ENCODE measurements around the gene NAP1L5. TPM values are rescaled to one million over a fixed set of nuclear protein-coding genes. Genes with fewer than 3 reads are reported as not detected.

Gene NAP1L5
- total and polyA plus RNA-seq, 2 of the 13 experiments (the other 11 are each of a cell fraction or from before 2014, with no cell fraction given): 1.3 to 1.6 TPM

DNA sequence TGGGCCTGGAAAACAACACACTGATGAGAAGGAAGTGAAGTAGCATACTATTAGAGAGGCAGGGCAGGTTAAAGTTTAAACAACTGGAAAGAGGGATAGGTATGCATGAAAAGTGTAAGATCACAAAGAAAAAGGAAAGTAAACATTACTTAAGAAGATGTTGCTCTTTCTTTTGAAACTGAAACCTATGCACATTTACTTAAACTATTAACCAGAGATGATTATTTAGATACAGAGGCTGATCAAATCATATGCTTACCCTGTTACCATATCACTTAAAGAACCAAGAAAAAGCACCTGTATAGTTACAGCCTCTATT, 37.8 kb downstream of the NAP1L5 start (continued):
- TF ChIP-seq, protein P1, sequence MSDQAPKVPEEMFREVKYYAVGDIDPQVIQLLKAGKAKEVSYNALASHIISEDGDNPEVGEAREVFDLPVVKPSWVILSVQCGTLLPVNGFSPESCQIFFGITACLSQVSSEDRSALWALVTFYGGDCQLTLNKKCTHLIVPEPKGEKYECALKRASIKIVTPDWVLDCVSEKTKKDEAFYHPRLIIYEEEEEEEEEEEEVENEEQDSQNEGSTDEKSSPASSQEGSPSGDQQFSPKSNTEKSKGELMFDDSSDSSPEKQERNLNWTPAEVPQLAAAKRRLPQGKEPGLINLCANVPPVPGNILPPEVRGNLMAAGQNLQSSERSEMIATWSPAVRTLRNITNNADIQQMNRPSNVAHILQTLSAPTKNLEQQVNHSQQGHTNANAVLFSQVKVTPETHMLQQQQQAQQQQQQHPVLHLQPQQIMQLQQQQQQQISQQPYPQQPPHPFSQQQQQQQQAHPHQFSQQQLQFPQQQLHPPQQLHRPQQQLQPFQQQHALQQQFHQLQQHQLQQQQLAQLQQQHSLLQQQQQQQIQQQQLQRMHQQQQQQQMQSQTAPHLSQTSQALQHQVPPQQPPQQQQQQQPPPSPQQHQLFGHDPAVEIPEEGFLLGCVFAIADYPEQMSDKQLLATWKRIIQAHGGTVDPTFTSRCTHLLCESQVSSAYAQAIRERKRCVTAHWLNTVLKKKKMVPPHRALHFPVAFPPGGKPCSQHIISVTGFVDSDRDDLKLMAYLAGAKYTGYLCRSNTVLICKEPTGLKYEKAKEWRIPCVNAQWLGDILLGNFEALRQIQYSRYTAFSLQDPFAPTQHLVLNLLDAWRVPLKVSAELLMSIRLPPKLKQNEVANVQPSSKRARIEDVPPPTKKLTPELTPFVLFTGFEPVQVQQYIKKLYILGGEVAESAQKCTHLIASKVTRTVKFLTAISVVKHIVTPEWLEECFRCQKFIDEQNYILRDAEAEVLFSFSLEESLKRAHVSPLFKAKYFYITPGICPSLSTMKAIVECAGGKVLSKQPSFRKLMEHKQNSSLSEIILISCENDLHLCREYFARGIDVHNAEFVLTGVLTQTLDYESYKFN (CRISPR knock-in tag; conservative IDR thresholded peaks at IDR 0.05): peak; percentile 50
- TF ChIP-seq SIX1 (CRISPR knock-in tag; IDR thresholded peaks at IDR 0.05; ENCODE audit: borderline replicate concordance): peak; percentile 73; the same call in 1 of the 2 replicates
- no peak for TF ChIP-seq RFXAP (CRISPR knock-in tag; IDR thresholded peaks at IDR 0.05; ENCODE audit: borderline replicate concordance)
- no peak for TF ChIP-seq RFXANK (CRISPR knock-in tag; IDR thresholded peaks at IDR 0.05)
- no peak for TF ChIP-seq ZNF605 (CRISPR knock-in tag; IDR thresholded peaks at IDR 0.05)
- peak; percentile 62; the same call in 1 of the 2 replicates for TF ChIP-seq ELF3 (CRISPR knock-in tag; IDR thresholded peaks at IDR 0.05)
- no peak for TF ChIP-seq NFATC3 (CRISPR knock-in tag; IDR thresholded peaks at IDR 0.05)
- TF ChIP-seq ZNF547 (CRISPR knock-in tag; IDR thresholded peaks at IDR 0.05): no peak
- TF ChIP-seq HMG20A (CRISPR knock-in tag; IDR thresholded peaks at IDR 0.05; ENCODE audit: borderline replicate concordance): peak; percentile 40; the same call in 1 of the 2 replicates
- no peak for TF ChIP-seq ZNF614 (CRISPR knock-in tag; IDR thresholded peaks at IDR 0.05; ENCODE audit: borderline replicate concordance)
- no peak for TF ChIP-seq SOX6 (IDR thresholded peaks at IDR 0.05)
- TF ChIP-seq SOX6 (CRISPR knock-in tag; IDR thresholded peaks at IDR 0.05): 0 out of 2 replicates have a peak, but pooled peaks have one; percentile 23
- 0 out of 2 replicates have a peak, but pooled peaks have one; percentile 17 for TF ChIP-seq RXRB (CRISPR knock-in tag; IDR thresholded peaks at IDR 0.05; ENCODE audit: borderline replicate concordance)
- no peak for TF ChIP-seq ZFP36L2 (CRISPR knock-in tag; IDR thresholded peaks at IDR 0.05)
- TF ChIP-seq ZNF703 (CRISPR knock-in tag; IDR thresholded peaks at IDR 0.05; ENCODE audit: borderline replicate concordance): no peak
- no peak for TF ChIP-seq ZSCAN25 (CRISPR knock-in tag; IDR thresholded peaks at IDR 0.05)
- TF ChIP-seq, protein P2, sequence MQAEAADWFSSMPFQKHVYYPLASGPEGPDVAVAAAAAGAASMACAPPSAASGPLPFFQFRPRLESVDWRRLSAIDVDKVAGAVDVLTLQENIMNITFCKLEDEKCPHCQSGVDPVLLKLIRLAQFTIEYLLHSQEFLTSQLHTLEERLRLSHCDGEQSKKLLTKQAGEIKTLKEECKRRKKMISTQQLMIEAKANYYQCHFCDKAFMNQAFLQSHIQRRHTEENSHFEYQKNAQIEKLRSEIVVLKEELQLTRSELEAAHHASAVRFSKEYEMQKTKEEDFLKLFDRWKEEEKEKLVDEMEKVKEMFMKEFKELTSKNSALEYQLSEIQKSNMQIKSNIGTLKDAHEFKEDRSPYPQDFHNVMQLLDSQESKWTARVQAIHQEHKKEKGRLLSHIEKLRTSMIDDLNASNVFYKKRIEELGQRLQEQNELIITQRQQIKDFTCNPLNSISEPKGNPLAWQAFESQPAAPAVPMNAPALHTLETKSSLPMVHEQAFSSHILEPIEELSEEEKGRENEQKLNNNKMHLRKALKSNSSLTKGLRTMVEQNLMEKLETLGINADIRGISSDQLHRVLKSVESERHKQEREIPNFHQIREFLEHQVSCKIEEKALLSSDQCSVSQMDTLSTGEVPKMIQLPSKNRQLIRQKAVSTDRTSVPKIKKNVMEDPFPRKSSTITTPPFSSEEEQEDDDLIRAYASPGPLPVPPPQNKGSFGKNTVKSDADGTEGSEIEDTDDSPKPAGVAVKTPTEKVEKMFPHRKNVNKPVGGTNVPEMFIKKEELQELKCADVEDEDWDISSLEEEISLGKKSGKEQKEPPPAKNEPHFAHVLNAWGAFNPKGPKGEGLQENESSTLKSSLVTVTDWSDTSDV (CRISPR knock-in tag; IDR thresholded peaks at IDR 0.05): no peak
- TF ChIP-seq RXRA (CRISPR knock-in tag; IDR thresholded peaks at IDR 0.05): no peak
- TF ChIP-seq TARDBP (CRISPR knock-in tag; IDR thresholded peaks at IDR 0.05): no peak
- TF ChIP-seq, protein P3, sequence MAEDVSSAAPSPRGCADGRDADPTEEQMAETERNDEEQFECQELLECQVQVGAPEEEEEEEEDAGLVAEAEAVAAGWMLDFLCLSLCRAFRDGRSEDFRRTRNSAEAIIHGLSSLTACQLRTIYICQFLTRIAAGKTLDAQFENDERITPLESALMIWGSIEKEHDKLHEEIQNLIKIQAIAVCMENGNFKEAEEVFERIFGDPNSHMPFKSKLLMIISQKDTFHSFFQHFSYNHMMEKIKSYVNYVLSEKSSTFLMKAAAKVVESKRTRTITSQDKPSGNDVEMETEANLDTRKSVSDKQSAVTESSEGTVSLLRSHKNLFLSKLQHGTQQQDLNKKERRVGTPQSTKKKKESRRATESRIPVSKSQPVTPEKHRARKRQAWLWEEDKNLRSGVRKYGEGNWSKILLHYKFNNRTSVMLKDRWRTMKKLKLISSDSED (CRISPR knock-in tag; IDR thresholded peaks at IDR 0.05): no peak
- TF ChIP-seq SOX5 (CRISPR knock-in tag; IDR thresholded peaks at IDR 0.05; ENCODE audit: borderline replicate concordance): peak; percentile 51; the same call in 1 of the 2 replicates
- TF ChIP-seq NFRKB (IDR thresholded peaks at IDR 0.05): no peak
- TF ChIP-seq ZNF430 (CRISPR knock-in tag; IDR thresholded peaks at IDR 0.05): no peak
- TF ChIP-seq ONECUT2 (CRISPR knock-in tag; IDR thresholded peaks at IDR 0.05): no peak
- TF ChIP-seq ZFX (CRISPR knock-in tag; IDR thresholded peaks at IDR 0.05; ENCODE audit: low read depth): no peak
- no peak for TF ChIP-seq KDM4B (CRISPR knock-in tag; IDR thresholded peaks at IDR 0.05)
- no peak for TF ChIP-seq ZNF777 (CRISPR knock-in tag; IDR thresholded peaks at IDR 0.05)

Measured in HepG2 (cell line).